ENCODE data around the gene CHD2.

DNA sequence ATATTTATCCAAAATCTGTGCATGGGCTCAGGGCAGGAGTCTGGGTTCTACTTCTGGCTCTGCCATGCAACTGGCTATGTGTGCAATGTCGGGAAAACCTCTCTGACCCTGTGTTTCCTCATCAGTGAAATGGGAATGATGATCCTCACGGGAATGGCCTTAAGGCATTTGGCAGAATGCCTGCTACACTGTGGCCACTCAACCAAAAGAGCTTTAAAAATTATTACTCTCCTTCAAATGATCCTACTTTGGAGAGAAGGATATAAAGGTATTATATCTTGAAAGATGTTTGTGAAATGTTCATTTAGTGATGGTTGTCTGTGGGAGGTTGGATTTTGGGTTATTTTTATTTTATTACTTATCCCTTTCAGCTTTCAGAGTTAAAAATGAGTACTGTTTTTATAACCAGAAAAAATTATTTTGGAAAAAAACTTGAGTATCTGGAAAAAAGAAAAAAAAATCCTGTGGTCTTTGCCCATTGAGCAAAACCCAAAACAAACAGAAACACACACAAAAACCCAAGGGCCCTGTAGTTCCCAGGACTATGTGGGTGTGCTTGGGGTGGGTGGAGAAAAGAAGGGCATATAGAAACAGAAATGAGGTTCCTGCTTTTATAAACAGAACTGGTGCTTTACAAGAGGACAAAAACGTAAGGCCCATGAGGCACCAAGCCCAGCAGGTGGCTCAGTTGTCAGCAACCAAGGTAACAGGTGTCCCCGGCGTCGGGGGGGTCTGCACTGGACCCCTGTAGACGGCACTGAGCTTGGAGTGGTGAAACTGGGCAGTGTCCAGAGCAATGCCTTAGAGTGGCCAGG is 166.9 kb downstream of the CHD2 start:
- TF ChIP-seq, protein P1, sequence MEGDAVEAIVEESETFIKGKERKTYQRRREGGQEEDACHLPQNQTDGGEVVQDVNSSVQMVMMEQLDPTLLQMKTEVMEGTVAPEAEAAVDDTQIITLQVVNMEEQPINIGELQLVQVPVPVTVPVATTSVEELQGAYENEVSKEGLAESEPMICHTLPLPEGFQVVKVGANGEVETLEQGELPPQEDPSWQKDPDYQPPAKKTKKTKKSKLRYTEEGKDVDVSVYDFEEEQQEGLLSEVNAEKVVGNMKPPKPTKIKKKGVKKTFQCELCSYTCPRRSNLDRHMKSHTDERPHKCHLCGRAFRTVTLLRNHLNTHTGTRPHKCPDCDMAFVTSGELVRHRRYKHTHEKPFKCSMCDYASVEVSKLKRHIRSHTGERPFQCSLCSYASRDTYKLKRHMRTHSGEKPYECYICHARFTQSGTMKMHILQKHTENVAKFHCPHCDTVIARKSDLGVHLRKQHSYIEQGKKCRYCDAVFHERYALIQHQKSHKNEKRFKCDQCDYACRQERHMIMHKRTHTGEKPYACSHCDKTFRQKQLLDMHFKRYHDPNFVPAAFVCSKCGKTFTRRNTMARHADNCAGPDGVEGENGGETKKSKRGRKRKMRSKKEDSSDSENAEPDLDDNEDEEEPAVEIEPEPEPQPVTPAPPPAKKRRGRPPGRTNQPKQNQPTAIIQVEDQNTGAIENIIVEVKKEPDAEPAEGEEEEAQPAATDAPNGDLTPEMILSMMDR (IDR thresholded peaks at IDR 0.05), result no peak
- TF ChIP-seq POLR2A (IDR thresholded peaks at IDR 0.05), result no peak
- no peak for TF ChIP-seq EP300 (IDR thresholded peaks at IDR 0.05)
- no peak for TF ChIP-seq POLR2AphosphoS5 (IDR thresholded peaks at IDR 0.05)

Measured in upper lobe of left lung (tissue), 4 donors.